Lung microvascular endothelial cell (primary cell): ENCODE data around the gene PTGER3. TPM values are rescaled to one million over a fixed set of nuclear protein-coding genes. Genes with fewer than 3 reads are reported as not detected.

Experiments
- DNase-seq, 2 donors: peaks; one replicate each; pipeline versions ENCODE4 v3.0.0 to v3.0.0-alpha.2; 2010; ENCODE audit warnings: low read depth in 2 of 2
- total RNA-seq: library from RNA; depleted of rRNA; stranded (reverse); fragments of >200 nt; gene quantifications from 2 replicates; pipeline ENCODE4 v1.2.1, GENCODE V29; 2014

The PTGER3 gene
- under 0.01 TPM in 2 replicates for total RNA-seq

GRCh38 chr1:71047635-71048607 is at the start of gene PTGER3:
TSS of gene PTGER3 (minus strand) at chr1:71047816. CDS start at chr1:71047577, 239 bp downstream.
- peak in 1 of 2 donors; percentile 11 for DNase-seq

DNA sequence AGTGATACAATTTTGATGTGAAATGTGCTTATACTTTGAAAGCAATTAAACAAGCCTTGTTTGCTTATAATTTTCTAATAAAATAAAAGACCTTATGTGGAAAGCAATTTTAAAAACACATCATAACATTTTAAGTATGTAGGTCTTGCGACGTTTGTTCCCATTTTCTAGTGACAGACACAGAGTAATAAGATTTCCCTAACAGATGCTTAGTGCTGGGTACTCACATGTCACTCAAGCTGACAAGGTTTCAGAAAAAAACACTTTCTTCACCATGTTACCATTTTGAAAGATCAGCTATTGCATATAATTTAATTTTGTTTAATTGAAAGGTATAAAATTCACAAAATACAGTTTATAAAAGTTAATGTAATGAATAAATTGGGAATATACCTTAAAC is 47.3 kb upstream of the PTGER3 start:
- DNase-seq: no peak

- peak; percentile 40 to 48 for DNase-seq
Observed at GRCh38 chr1:71093938-71094337, 46.3 kb upstream of the PTGER3 start.

DNA sequence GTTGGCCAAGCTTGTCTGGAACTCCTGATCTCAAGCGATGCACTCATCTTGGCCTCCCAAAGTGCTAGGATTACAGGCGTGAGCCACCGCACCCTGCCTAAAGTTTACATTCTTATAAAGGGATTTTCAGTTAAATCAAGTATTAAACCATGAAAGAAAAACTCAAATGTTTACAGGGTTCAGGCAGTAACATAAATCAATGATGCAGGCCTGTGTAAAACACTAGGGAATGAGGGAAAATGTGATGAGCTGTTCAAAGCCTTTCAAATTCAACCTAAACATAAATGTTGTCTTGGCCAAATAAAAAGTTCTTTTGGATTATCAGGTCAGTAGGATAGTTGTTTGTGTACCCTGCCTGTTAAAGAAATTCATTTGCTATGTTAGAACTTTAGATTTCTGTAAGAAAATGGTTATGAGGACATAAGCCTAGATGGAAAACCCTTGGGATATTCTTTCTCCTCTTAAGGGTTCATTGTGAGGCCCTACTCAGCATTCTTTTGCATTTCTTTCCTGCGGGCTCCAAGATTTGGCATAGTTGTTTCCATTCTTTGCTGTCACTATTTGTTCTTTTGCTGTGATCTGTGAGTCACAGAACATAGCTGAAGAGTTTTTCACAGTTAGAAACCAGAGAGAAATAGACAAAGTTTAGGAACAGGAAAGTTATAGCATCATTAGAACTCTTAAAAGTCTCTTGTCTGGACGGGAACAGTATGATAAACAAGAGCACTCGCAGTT is 42.1 kb upstream of the PTGER3 start:
- DNase-seq: peak in 1 of 2 donors; percentile 59

DNA sequence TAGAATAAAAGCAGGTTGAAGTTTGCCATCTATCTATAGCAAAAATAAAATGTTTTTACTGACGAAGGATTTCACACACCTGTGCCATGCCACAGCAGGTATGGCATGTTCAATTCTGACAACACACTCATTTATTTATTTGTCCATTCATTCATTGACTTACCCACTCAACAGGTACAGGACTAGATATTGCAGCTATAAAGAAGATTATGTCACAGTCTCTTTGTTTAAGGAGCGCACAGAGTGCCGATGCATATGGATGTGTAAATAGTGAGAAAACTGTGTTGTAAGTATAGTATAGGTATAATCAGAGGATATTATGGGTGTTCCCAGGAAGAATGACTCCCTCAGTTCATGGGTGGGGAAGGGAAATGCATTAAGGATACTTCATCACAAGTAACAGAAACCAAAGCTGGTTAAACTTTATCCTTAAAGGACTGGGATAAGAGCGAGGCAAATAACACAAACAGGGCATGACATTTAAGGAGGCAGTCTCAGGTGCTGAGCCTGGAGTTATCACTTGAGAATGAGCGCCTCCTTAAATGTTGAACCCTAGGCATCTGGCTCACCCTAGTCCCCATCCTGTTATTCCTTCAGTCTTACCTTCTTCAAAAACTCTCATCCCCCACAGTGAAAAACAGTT is 41.1 kb upstream of the PTGER3 start:
- DNase-seq: peak in 1 of 2 donors; percentile 24

- no peak for DNase-seq
Observed at GRCh38 chr1:71087713-71088112, 40.1 kb upstream of the PTGER3 start.

DNA sequence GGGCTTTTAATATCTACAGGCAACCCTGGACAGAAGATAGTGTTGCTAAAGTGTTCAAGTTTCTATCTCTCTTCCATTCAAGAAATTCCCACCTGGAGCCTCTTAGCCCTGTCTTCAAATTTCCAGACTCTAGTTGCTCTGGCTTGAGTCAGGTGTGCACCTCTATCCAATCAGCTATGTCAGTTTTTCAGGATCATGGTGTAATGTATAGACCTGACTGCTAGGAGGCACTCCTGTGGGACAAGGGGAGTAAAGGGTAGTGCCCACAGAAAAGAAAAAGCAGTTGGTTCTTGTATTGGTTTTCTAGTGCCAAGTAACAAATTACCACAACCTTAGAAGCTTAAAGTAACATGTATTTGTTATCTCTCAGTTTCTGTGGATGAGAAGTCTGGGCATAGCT is 39.4 kb upstream of the PTGER3 start:
- DNase-seq: no peak

- DNase-seq: peak in 1 of 2 donors; percentile 44
Observed at GRCh38 chr1:71086331-71086730, 38.7 kb upstream of the PTGER3 start.

DNA sequence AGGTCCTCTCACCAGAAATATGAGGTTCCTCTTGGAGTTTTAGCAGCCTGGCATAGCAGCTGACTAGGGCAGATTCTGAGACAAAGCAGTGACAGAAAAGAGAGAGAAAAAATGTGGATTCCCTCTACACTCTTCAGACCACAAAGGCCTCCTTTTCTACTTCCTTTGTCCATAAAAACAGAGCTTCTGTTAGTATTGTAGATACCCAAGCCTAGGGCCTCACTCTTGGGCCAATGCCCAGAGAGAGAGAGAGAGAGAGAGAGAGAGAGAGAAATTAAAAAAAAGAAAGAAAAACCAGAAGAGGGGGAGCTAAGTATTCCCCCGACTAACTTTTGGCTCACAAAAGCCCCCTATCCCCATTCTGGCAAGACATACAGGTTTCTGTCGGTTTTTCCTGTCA is 35.7 kb upstream of the PTGER3 start:
- no peak for DNase-seq

GRCh38 chr1:71081697-71082080 is 34.1 kb upstream of the PTGER3 start:
- DNase-seq: no peak

GRCh38 chr1:71080739-71081696 is 33.4 kb upstream of the PTGER3 start, which contains the start of gene ZRANB2:
TSS of gene ZRANB2 (minus strand) at chr1:71081035. CDS start at chr1:71080995, 40 bp downstream.
- DNase-seq: peak; percentile 94 to 95

GRCh38 chr1:71080230-71080738 is 32.7 kb upstream of the PTGER3 start:
- peak; percentile 25 to 28 for DNase-seq

- DNase-seq: peak; percentile 30 to 66
Observed at GRCh38 chr1:71074681-71075080, 27.1 kb upstream of the PTGER3 start.

GRCh38 chr1:71072273-71072672 is 24.7 kb upstream of the PTGER3 start:
- DNase-seq: no peak

DNA sequence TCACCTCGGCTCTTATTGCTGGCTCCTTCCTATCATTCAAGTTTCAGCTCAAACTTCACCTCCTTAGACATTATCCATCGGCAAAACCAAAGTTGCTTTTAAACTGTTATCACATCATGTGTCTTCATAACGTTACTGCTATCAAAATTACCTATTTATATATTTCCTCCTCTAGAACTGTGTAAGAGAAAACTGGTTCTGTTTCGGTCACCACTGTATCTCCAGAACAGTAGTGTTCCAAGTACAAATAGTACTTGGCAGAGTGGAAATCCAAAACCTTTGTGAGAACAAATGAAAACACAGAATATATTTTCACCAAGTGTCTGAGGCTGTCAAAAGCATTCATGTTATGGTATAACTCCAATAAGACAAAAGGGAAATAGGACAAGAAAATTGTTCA is 24.1 kb upstream of the PTGER3 start:
- DNase-seq: no peak

GRCh38 chr1:71068325-71069240 is 21.0 kb upstream of the PTGER3 start:
- no peak for DNase-seq

DNA sequence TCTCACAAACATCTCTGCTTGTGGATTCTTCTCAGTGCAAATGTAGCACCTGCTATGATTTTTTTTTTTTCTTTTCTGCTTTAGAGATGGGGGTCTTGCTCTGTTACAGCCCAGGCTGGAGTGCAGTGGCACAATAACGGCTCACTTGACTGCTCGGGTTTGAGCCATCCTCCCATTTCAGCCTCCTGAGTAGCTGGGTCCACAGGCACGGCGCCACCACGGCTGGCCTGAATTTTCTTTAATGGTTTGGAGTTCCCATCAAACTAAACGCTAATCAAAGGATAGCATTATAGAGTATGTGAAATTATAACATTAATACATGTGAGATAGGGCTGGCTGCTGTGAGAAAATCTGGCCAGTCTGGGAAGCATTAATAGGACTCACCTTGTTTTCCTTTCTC is 7.2 kb upstream of the PTGER3 start:
- DNase-seq: no peak

- DNase-seq: no peak
Observed at GRCh38 chr1:71054281-71054731, 6.7 kb upstream of the PTGER3 start.

- no peak for DNase-seq
Observed at GRCh38 chr1:71053758-71054157, 6.1 kb upstream of the PTGER3 start.
